K562 (cell line): ENCODE data around the gene MCC. TPM values are rescaled to one million over a fixed set of nuclear protein-coding genes. Genes with fewer than 3 reads are reported as not detected.

Experiments used
- ATAC-seq: fragments of 200-7000 bp; cut with Tn5 transposase; 3 replicates; pipeline ENCODE4 v1.9.1; 2020; ENCODE audit warnings: moderate library complexity
- BruUV-seq: library from RNA; stranded (reverse); fragments of 400-500 nt; replicated peaks from 2 replicates; lab custom pipeline; 2021; lab: Mats Ljungman, UMichigan
- CTCF ChIA-PET: fragments of 300-600 bp; formaldehyde crosslinking; extraction: SDS; loops from one replicate; lab custom pipeline; 2021; ENCODE audit warnings: low intra/inter-chr PET ratio; lab: Yijun Ruan, JAX
- POLR2A ChIA-PET: fragments of 300-600, 350-650 bp; sonication (Branson Sonifier 250); formaldehyde crosslinking; extraction: SDS; loops from one replicate; lab custom pipeline; 2021; ENCODE audit warnings: antibody characterized with exemption, inconsistent platforms; lab: Yijun Ruan, JAX
- DNase-seq, 4 experiments: peaks; one replicate each; pipeline versions ENCODE4 v3.0.0 to v3.0.0-alpha.2; 2011 to 2018; ENCODE audit warnings: low spot score in 3 of 4, mixed read lengths in 3 of 4; ENCODE audit errors: extremely low read depth in 1 of 4
- FAIRE-seq: peaks from 2 replicates; lab custom pipeline; 2011; peaks lifted over from hg19 to GRCh38; lab: Jason Lieb, UNC
- H2AFZ ChIP-seq: 2 replicates; pipeline ENCODE4 v1.6.0; 2011; ENCODE audit warnings: low read depth, low read length, control low read depth, inconsistent platforms
- H3K27ac ChIP-seq: fragments of 200-600 bp; 3 replicates; pipeline ENCODE4 v1.8.0; 2011; ENCODE audit warnings: low read depth, mild to moderate bottlenecking, control low read depth, inconsistent platforms, low read length, moderate library complexity, mixed read lengths; ENCODE audit errors: extremely low read depth
- H3K27me3 ChIP-seq, 2 experiments: fragments of 300-600 bp in 1 of 2; 2 replicates in 1 of 2; 3 replicates in 1 of 2; pipeline versions ENCODE4 v1.6.0 to v1.8.0; 2011; ENCODE audit warnings: inconsistent platforms in 2 of 2, low read length in 2 of 2, mild to moderate bottlenecking in 1 of 2, mixed read lengths in 1 of 2, moderate library complexity in 1 of 2; ENCODE audit not compliant: control insufficient read depth in 2 of 2, insufficient read depth in 2 of 2
- H3K36me3 ChIP-seq: fragments of 300-600 bp; 3 replicates; pipeline ENCODE4 v1.8.0; 2011; ENCODE audit warnings: mild to moderate bottlenecking, low read length, inconsistent platforms; ENCODE audit not compliant: control insufficient read depth, insufficient read depth
- H3K4me1 ChIP-seq, 2 experiments: fragments of 200-600 bp in 1 of 2; replicated peaks in 1 of 2; 2 replicates in 1 of 2; 3 replicates in 1 of 2; pipeline versions ENCODE4 v1.5.1 to v1.8.0; 2011; ENCODE audit warnings: inconsistent platforms in 2 of 2, low read length in 2 of 2, mild to moderate bottlenecking in 1 of 2, mixed read lengths in 1 of 2, moderate library complexity in 1 of 2; ENCODE audit not compliant: control insufficient read depth in 2 of 2, insufficient read depth in 2 of 2
- H3K4me2 ChIP-seq: 2 replicates; pipeline ENCODE4 v1.6.1; 2011; ENCODE audit warnings: low read length, control low read depth, inconsistent platforms, mixed read lengths; ENCODE audit not compliant: insufficient read depth
- H3K4me3 ChIP-seq: fragments of 200-600 bp; sonication (generic), shearing (Covaris generic); 2 replicates; pipeline ENCODE4 v1.5.1; 2016; ENCODE audit warnings: control low read depth, inconsistent platforms
- H3K79me2 ChIP-seq: fragments of 200-600 bp; 3 replicates; pipeline ENCODE4 v1.8.0; 2011; ENCODE audit warnings: low read length, inconsistent platforms; ENCODE audit not compliant: control insufficient read depth, insufficient read depth
- H3K9ac ChIP-seq, 2 experiments: 2 replicates each; pipeline versions ENCODE4 v1.6.0 to v1.6.1; 2011; ENCODE audit warnings: low read depth in 2 of 2, low read length in 2 of 2, control low read depth in 1 of 2, inconsistent platforms in 1 of 2, mild to moderate bottlenecking in 1 of 2, mixed read lengths in 1 of 2; ENCODE audit not compliant: insufficient read depth in 1 of 2
- H3K9me1 ChIP-seq: one replicate; pipeline ENCODE4 v1.6.0; 2011; ENCODE audit warnings: inconsistent platforms, mild to moderate bottlenecking, low read length, moderate library complexity; ENCODE audit not compliant: control insufficient read depth, insufficient read depth
- H3K9me3 ChIP-seq: replicated peaks from 2 replicates; pipeline ENCODE4 v1.5.1; 2011; ENCODE audit warnings: low read depth, low read length, inconsistent platforms; ENCODE audit not compliant: control insufficient read depth, insufficient read depth
- H4K20me1 ChIP-seq: replicated peaks from 2 replicates; pipeline ENCODE4 v1.6.1; 2011; ENCODE audit warnings: low read length, inconsistent platforms, mixed read lengths; ENCODE audit not compliant: control insufficient read depth, insufficient read depth
- TCF3 ChIP-seq: sonication (generic); formaldehyde crosslinking; IDR thresholded peaks from 2 replicates; pipeline ENCODE4 v1.4.0; 2020; ENCODE audit warnings: mild to moderate bottlenecking, missing genetic modification reagents
- TCF7L2 ChIP-seq: fragments of 150-350 bp; IDR thresholded peaks from 2 replicates; pipeline ENCODE4 v1.6.1; 2016; ENCODE audit warnings: low read depth, mild to moderate bottlenecking, low read length, moderate library complexity
- WGBS: fragments of 100-300 bp; shearing (Covaris generic); methylation state at CpG from one replicate; pipeline ENCODE4 v1.1.6; 2016; ENCODE audit warnings: low coverage, mixed read lengths; ENCODE audit not compliant: insufficient coverage; ENCODE audit errors: missing lambda C conversion rate; 5-methylcytosine and 5-hydroxymethylcytosine counted together
- in situ Hi-C: fragments of 300-500 bp; cut with MboI; formaldehyde crosslinking; loops from 4 replicates; pipeline ENCODE4 v1.15.0; 2018; ENCODE audit warnings: inconsistent platforms, mixed read lengths
- intact Hi-C: fragments of 100-400 bp; cut with micrococcal nuclease; formaldehyde crosslinking; loops from 2 replicates; pipeline ENCODE4 v1.14.2; 2022
- polyA plus RNA-seq, 8 experiments: library from polyadenylated mRNA; depleted of rRNA in 4 of 8; stranded (reverse) in 5 of 8; unstranded in 3 of 8; fragments of >200 nt; fragmentation: Nextera tagmentation in 2 of 8; fragmentation: Illumina TruSeq in 1 of 8; extraction: Ambion mirVana in 2 of 8; extraction: Trizol in 1 of 8; gene quantifications; 2 replicates each; pipeline versions ENCODE4 v1.2.1 to v1.2.3, GENCODE V29; 2011 to 2014; ENCODE audit warnings: inconsistent platforms in 1 of 8, missing spikeins in 1 of 8
- total RNA-seq, 7 experiments: library from RNA; depleted of rRNA in 6 of 7; stranded (reverse); fragments of >200 nt in 6 of 7; fragmentation: Illumina TruSeq in 2 of 7; extraction: Trizol in 2 of 7; gene quantifications; 2 replicates each; pipeline versions ENCODE4 v1.2.1 to v1.2.3, GENCODE V29; 2011 to 2021; ENCODE audit warnings: low replicate concordance in 1 of 7
- TF ChIP-seq, protein P1 (sequence below): fragments of 450-650 bp; formaldehyde crosslinking; IDR thresholded peaks from 2 replicates; pipeline ENCODE4 v1.4.0; 2020; ENCODE audit warnings: mild to moderate bottlenecking, moderate library complexity
- TF ChIP-seq, protein P2 (sequence below), 2 experiments: fragments of 450-650 bp in 1 of 2; IDR thresholded peaks; 2 replicates each; pipeline ENCODE4 v1.6.1; 2011 to 2017; ENCODE audit warnings: low read depth in 2 of 2, antibody characterized with exemption in 1 of 2, borderline replicate concordance in 1 of 2, low read length in 1 of 2, mild to moderate bottlenecking in 1 of 2, mixed read lengths in 1 of 2; ENCODE audit not compliant: control insufficient read depth in 1 of 2

The MCC gene
- total and polyA plus RNA-seq, 9 of the 15 experiments (the other 6 are each of a cell fraction or from before 2014, with no cell fraction given), result 0.04 to 0.24 (median 0.06) TPM; not detected in 1

DNA sequence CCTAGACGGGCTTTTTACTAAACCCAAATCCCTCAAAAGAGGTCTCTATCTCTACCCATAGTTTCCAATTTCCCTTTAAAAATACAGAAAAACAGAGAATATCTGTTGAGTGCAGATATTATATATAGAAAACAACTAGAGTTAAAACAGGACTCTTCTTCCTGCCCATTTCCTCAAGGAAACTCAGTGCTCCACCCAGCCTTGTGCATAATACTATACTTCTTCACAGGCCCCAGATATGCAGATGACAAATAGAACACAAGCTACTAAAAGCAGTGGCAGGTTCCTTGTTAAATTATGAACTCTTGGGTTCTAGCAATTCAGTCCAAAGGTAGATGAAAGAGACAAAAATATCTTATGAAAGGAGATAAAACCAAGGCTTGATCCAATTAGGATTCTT is 253.7 kb downstream of the MCC start:
- H3K4me1 ChIP-seq, result no peaks in the 10 kb centered on the region
- POLR2A ChIA-PET, result no interaction called here
- H3K9me3 ChIP-seq, result no peaks in the 10 kb centered on the region
- no peak overlapping the region for H3K27ac ChIP-seq
- no peak for TF ChIP-seq TCF3 (CRISPR knock-in tag)
- no peak for TF ChIP-seq TCF7L2
- TF ChIP-seq, protein P1, sequence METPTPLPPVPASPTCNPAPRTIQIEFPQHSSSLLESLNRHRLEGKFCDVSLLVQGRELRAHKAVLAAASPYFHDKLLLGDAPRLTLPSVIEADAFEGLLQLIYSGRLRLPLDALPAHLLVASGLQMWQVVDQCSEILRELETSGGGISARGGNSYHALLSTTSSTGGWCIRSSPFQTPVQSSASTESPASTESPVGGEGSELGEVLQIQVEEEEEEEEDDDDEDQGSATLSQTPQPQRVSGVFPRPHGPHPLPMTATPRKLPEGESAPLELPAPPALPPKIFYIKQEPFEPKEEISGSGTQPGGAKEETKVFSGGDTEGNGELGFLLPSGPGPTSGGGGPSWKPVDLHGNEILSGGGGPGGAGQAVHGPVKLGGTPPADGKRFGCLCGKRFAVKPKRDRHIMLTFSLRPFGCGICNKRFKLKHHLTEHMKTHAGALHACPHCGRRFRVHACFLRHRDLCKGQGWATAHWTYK (CRISPR knock-in tag), result no peak
- TF ChIP-seq, protein P2, sequence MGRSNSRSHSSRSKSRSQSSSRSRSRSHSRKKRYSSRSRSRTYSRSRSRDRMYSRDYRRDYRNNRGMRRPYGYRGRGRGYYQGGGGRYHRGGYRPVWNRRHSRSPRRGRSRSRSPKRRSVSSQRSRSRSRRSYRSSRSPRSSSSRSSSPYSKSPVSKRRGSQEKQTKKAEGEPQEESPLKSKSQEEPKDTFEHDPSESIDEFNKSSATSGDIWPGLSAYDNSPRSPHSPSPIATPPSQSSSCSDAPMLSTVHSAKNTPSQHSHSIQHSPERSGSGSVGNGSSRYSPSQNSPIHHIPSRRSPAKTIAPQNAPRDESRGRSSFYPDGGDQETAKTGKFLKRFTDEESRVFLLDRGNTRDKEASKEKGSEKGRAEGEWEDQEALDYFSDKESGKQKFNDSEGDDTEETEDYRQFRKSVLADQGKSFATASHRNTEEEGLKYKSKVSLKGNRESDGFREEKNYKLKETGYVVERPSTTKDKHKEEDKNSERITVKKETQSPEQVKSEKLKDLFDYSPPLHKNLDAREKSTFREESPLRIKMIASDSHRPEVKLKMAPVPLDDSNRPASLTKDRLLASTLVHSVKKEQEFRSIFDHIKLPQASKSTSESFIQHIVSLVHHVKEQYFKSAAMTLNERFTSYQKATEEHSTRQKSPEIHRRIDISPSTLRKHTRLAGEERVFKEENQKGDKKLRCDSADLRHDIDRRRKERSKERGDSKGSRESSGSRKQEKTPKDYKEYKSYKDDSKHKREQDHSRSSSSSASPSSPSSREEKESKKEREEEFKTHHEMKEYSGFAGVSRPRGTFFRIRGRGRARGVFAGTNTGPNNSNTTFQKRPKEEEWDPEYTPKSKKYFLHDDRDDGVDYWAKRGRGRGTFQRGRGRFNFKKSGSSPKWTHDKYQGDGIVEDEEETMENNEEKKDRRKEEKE (IDR thresholded peaks at IDR 0.05; ENCODE audit: borderline replicate concordance in 1 of 2, control insufficient read depth in 1 of 2, low read depth in 2 of 2, low read length in 1 of 2), result no peak
- TF ChIP-seq, all 486 proteins: peak for 0
- FAIRE-seq (no peak), ATAC-seq (no peak), DNase-seq (no peak)
- Histone ChIP-seq H3K79me2 (no peaks in the 10 kb centered on the region), H2AFZ (no peak overlapping the region), H3K36me3 (no peaks in the 10 kb centered on the region), H3K4me3 (no peak overlapping the region), H3K9ac (no peak overlapping the region), H3K9me1 (no peaks in the 10 kb centered on the region), H3K4me2 (no peak overlapping the region), H4K20me1 (no peaks in the 10 kb centered on the region), H3K27me3 (peaks cover 7 to 8% of the 10 kb centered on the region in 2 experiments; a peak in 3 of 5 replicates)
- CTCF ChIA-PET, result no interaction called here
- intact Hi-C loops (no loop called here), in situ Hi-C loops (no loop called here)
- BruUV-seq, result no TSS peak
- 0% methylated on average over 1 of the region's 1 CpG for WGBS
